ENCODE results near the gene VRK2.

The VRK2 gene

DNA sequence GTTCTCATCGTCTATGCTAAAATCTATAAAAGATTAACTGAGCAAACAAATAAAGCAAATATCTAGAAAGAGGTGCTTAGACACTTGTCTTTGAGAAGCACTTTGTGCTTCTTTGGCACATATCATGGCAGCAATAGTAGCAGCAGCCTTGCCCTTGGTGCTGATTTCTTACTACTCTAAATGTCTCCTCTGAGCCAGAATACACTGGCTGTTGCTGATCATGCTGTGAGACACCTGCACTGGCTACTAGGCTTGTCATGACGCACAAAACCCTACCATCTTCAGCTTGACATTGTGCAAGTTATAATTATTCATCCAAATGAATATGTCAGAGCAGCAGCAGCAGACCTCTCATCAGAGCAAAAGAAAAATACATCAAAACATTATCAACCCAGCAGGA is 147.9 kb downstream of the VRK2 start:
- H3K9me2 ChIP-seq (ENCODE audit: low read depth, low read length): no peaks in the 10 kb centered on the region
- no peak overlapping the region for H3K4me2 ChIP-seq (ENCODE audit: low read length)
- H4K20me1 ChIP-seq (ENCODE audit: insufficient read depth, low read length): no peaks in the 10 kb centered on the region
- H3K36me3 ChIP-seq (ENCODE audit: insufficient read depth, low read length): peaks cover 6% of the 10 kb centered on the region; the same call in 1 of the 2 replicates
- no peak overlapping the region for H3K9ac ChIP-seq (ENCODE audit: low read length)
- H3K9me3 ChIP-seq (ENCODE audit: low read length): no peaks in the 10 kb centered on the region
- H3F3A ChIP-seq (ENCODE audit: insufficient read depth, low read length): no peaks in the 10 kb centered on the region
- H3K27ac ChIP-seq (ENCODE audit: low read depth, low read length, poor library complexity, severe bottlenecking): no peak overlapping the region
- no peak overlapping the region for H2AFZ ChIP-seq (ENCODE audit: low read length)
- TF ChIP-seq, protein P1, sequence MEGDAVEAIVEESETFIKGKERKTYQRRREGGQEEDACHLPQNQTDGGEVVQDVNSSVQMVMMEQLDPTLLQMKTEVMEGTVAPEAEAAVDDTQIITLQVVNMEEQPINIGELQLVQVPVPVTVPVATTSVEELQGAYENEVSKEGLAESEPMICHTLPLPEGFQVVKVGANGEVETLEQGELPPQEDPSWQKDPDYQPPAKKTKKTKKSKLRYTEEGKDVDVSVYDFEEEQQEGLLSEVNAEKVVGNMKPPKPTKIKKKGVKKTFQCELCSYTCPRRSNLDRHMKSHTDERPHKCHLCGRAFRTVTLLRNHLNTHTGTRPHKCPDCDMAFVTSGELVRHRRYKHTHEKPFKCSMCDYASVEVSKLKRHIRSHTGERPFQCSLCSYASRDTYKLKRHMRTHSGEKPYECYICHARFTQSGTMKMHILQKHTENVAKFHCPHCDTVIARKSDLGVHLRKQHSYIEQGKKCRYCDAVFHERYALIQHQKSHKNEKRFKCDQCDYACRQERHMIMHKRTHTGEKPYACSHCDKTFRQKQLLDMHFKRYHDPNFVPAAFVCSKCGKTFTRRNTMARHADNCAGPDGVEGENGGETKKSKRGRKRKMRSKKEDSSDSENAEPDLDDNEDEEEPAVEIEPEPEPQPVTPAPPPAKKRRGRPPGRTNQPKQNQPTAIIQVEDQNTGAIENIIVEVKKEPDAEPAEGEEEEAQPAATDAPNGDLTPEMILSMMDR (IDR thresholded peaks at IDR 0.05; ENCODE audit: low read length): no peak
- TF ChIP-seq EZH2 (IDR thresholded peaks at IDR 0.05; ENCODE audit: borderline replicate concordance, low read length): no peak
- H3K79me2 ChIP-seq (ENCODE audit: insufficient read depth, low read length): no peaks in the 10 kb centered on the region
- H3K4me1 ChIP-seq (ENCODE audit: insufficient read depth, low read length, severe bottlenecking): no peaks in the 10 kb centered on the region
- no peaks in the 10 kb centered on the region for H3K27me3 ChIP-seq (ENCODE audit: insufficient read depth, low read length)
- no peak overlapping the region for H3K4me3 ChIP-seq (ENCODE audit: low read depth, low read length, poor library complexity, severe bottlenecking)

DNA sequence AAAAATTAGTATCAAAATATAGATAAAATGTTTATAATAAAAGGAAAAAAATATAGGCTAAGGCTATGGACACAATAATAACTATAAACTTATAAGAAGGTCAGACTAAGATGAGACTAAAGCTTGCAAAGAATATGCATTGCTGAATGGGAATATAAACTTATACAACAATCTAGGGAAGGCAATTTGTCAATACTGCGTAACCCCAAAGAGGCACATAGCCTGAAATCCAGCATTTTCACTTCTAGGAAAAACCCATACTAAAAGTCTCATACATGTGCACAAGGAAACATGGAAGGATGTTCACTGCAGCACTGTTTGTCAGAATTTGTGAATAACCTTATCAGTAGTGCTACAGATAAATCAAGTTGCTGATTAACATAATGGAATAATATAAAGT is 149.1 kb downstream of the VRK2 start:
- no peak overlapping the region for H2AFZ ChIP-seq (ENCODE audit: low read length)
- H4K20me1 ChIP-seq (ENCODE audit: insufficient read depth, low read length): no peaks in the 10 kb centered on the region
- H3K9me3 ChIP-seq (ENCODE audit: low read length): no peaks in the 10 kb centered on the region
- TF ChIP-seq, protein P1 (IDR thresholded peaks at IDR 0.05; ENCODE audit: low read length): no peak
- peaks cover 6% of the 10 kb centered on the region for H3K4me1 ChIP-seq (ENCODE audit: insufficient read depth, low read length, severe bottlenecking)
- H3K27ac ChIP-seq (ENCODE audit: low read depth, low read length, poor library complexity, severe bottlenecking): no peak overlapping the region
- H3K36me3 ChIP-seq (ENCODE audit: insufficient read depth, low read length): peaks cover 10% of the 10 kb centered on the region; the same call in 1 of the 2 replicates
- H3F3A ChIP-seq (ENCODE audit: insufficient read depth, low read length): no peaks in the 10 kb centered on the region
- H3K9ac ChIP-seq (ENCODE audit: low read length): no peak overlapping the region
- H3K4me3 ChIP-seq (ENCODE audit: low read depth, low read length, poor library complexity, severe bottlenecking): no peak overlapping the region
- no peaks in the 10 kb centered on the region for H3K27me3 ChIP-seq (ENCODE audit: insufficient read depth, low read length)
- H3K9me2 ChIP-seq (ENCODE audit: low read depth, low read length): no peaks in the 10 kb centered on the region
- H3K4me2 ChIP-seq (ENCODE audit: low read length): no peak overlapping the region
- no peaks in the 10 kb centered on the region for H3K79me2 ChIP-seq (ENCODE audit: insufficient read depth, low read length)

DNA sequence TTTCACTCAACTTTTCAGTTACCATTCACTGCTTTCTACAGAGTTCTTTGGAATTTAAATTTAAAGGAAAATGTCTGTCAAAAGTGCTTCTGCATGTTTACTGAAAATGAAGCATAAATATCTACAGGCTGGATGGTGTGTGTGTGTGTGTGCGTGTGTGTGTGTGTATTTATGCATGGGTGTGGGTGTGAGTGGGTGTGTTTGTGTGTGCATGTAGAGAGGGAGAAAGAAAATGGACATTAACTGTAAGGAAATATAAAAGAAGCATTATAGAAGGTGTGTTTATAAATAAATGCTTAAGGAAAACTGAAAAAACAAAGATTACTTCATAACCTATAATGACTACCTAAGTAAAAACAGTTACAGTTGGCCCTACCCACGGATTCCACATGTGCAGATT is 151.3 kb downstream of the VRK2 start:
- Histone ChIP-seq H3K9ac (ENCODE audit: low read length) (no peak overlapping the region), H3K27me3 (ENCODE audit: insufficient read depth, low read length) (no peaks in the 10 kb centered on the region), H3K9me3 (ENCODE audit: low read length) (no peaks in the 10 kb centered on the region), H3K4me2 (ENCODE audit: low read length) (no peak overlapping the region), H3K27ac (ENCODE audit: low read depth, low read length, poor library complexity, severe bottlenecking) (no peak overlapping the region), H3K79me2 (ENCODE audit: insufficient read depth, low read length) (no peaks in the 10 kb centered on the region), H2AFZ (ENCODE audit: low read length) (no peak overlapping the region), H3F3A (ENCODE audit: insufficient read depth, low read length) (no peaks in the 10 kb centered on the region), H3K36me3 (ENCODE audit: insufficient read depth, low read length) (peaks cover 10% of the 10 kb centered on the region; the same call in 1 of the 2 replicates), H3K4me3 (ENCODE audit: low read depth, low read length, poor library complexity, severe bottlenecking) (no peak overlapping the region), H3K9me2 (ENCODE audit: low read depth, low read length) (no peaks in the 10 kb centered on the region), H4K20me1 (ENCODE audit: insufficient read depth, low read length) (no peaks in the 10 kb centered on the region), H3K4me1 (ENCODE audit: insufficient read depth, low read length, severe bottlenecking) (peaks cover 6% of the 10 kb centered on the region)
- TF ChIP-seq, protein P1 (IDR thresholded peaks at IDR 0.05; ENCODE audit: low read length): no peak
- TF ChIP-seq EZH2 (IDR thresholded peaks at IDR 0.05; ENCODE audit: borderline replicate concordance, low read length): no peak

Measured in OCI-LY1 (cell line).